K562 (cell line): ENCODE measurements around the gene OR2B2. TPM values are rescaled to one million over a fixed set of nuclear protein-coding genes. Genes with fewer than 3 reads are reported as not detected.

Experiments used
- ARID4B ChIP-seq: sonication (generic); formaldehyde crosslinking; IDR thresholded peaks from 2 replicates; pipeline ENCODE4 v1.8.0; 2022; ENCODE audit warnings: mild to moderate bottlenecking, missing genetic modification reagents
- ATF7 ChIP-seq: fragments of 450-650 bp; IDR thresholded peaks from 2 replicates; pipeline ENCODE4 v1.7.1; 2014; ENCODE audit warnings: mild to moderate bottlenecking, moderate library complexity
- CBFB ChIP-seq: sonication (generic); formaldehyde crosslinking; IDR thresholded peaks from 2 replicates; pipeline ENCODE4 v1.4.0; 2020; ENCODE audit warnings: mild to moderate bottlenecking, missing genetic modification reagents
- DPF2 ChIP-seq: fragments of 450-650 bp; IDR thresholded peaks from 2 replicates; pipeline ENCODE4 v1.6.1; 2016
- GABPA ChIP-seq: fragments of 200-800 bp; sonication (Bioruptor generic); conservative IDR thresholded peaks from 2 replicates; pipeline ENCODE4 v1.6.1; 2016; ENCODE audit warnings: low read depth, missing genetic modification characterization, missing compliant biosample characterization
- PHB2 ChIP-seq: fragments of 450-650 bp; IDR thresholded peaks from 2 replicates; pipeline ENCODE4 v1.6.1; 2017; ENCODE audit warnings: low read depth
- RNF2 ChIP-seq: sonication (generic); IDR thresholded peaks from 2 replicates; pipeline ENCODE4 v1.6.1; 2016
- SIX5 ChIP-seq, 2 experiments: IDR thresholded peaks; 2 replicates each; pipeline ENCODE4 v1.6.1; 2011; ENCODE audit warnings: low read length in 2 of 2, borderline replicate concordance in 1 of 2, low read depth in 1 of 2, mild to moderate bottlenecking in 1 of 2, moderate library complexity in 1 of 2; ENCODE audit not compliant: insufficient read depth in 1 of 2
- STAT5A ChIP-seq: IDR thresholded peaks from 2 replicates; pipeline ENCODE4 v1.6.1; 2012; ENCODE audit warnings: low read length, inconsistent platforms, borderline replicate concordance
- SUPT5H ChIP-seq: fragments of 450-650 bp; IDR thresholded peaks from 2 replicates; pipeline ENCODE4 v1.6.1; 2016
- ZBTB33 ChIP-seq: sonication (generic); formaldehyde crosslinking; IDR thresholded peaks from 2 replicates; pipeline ENCODE4 v1.8.1; 2023; ENCODE audit warnings: mild to moderate bottlenecking, missing genetic modification reagents
- ZNF146 ChIP-seq: IDR thresholded peaks from one replicate; pipeline ENCODE4 v1.6.1; 2018; ENCODE audit warnings: missing compliant biosample characterization; ENCODE audit not compliant: unreplicated experiment
- ZNF583 ChIP-seq: fragments of 250-450 bp; sonication (Bioruptor Pico); IDR thresholded peaks from 2 replicates; pipeline ENCODE4 v1.4.0; 2020
- ZNF707 ChIP-seq: fragments of 250-450 bp; sonication (Bioruptor Pico); conservative IDR thresholded peaks from 2 replicates; pipeline ENCODE4 v1.8.0; 2022; ENCODE audit warnings: inconsistent platforms, mild to moderate bottlenecking, moderate library complexity
- polyA plus RNA-seq, 8 experiments: library from polyadenylated mRNA; depleted of rRNA in 4 of 8; stranded (reverse) in 5 of 8; unstranded in 3 of 8; fragments of >200 nt; fragmentation: Nextera tagmentation in 2 of 8; fragmentation: Illumina TruSeq in 1 of 8; extraction: Ambion mirVana in 2 of 8; extraction: Trizol in 1 of 8; gene quantifications; 2 replicates each; pipeline versions ENCODE4 v1.2.1 to v1.2.3, GENCODE V29; 2011 to 2014; ENCODE audit warnings: inconsistent platforms in 1 of 8, missing spikeins in 1 of 8
- total RNA-seq, 7 experiments: library from RNA; depleted of rRNA in 6 of 7; stranded (reverse); fragments of >200 nt in 6 of 7; fragmentation: Illumina TruSeq in 2 of 7; extraction: Trizol in 2 of 7; gene quantifications; 2 replicates each; pipeline versions ENCODE4 v1.2.1 to v1.2.3, GENCODE V29; 2011 to 2021; ENCODE audit warnings: low replicate concordance in 1 of 7
- TF ChIP-seq, protein P1 (sequence below): fragments of 450-650 bp; IDR thresholded peaks from 2 replicates; pipeline ENCODE4 v1.6.1; 2018; ENCODE audit not compliant: partially characterized antibody
- TF ChIP-seq, protein P2 (sequence below): fragments of 250-450 bp; sonication (Bioruptor Pico); IDR thresholded peaks from 2 replicates; pipeline ENCODE4 v1.4.0; 2020

OR2B2 gene
- total and polyA plus RNA-seq, 9 of the 15 experiments (the other 6 are each of a cell fraction or from before 2014, with no cell fraction given) = 0.24 TPM; not detected in 8

DNA sequence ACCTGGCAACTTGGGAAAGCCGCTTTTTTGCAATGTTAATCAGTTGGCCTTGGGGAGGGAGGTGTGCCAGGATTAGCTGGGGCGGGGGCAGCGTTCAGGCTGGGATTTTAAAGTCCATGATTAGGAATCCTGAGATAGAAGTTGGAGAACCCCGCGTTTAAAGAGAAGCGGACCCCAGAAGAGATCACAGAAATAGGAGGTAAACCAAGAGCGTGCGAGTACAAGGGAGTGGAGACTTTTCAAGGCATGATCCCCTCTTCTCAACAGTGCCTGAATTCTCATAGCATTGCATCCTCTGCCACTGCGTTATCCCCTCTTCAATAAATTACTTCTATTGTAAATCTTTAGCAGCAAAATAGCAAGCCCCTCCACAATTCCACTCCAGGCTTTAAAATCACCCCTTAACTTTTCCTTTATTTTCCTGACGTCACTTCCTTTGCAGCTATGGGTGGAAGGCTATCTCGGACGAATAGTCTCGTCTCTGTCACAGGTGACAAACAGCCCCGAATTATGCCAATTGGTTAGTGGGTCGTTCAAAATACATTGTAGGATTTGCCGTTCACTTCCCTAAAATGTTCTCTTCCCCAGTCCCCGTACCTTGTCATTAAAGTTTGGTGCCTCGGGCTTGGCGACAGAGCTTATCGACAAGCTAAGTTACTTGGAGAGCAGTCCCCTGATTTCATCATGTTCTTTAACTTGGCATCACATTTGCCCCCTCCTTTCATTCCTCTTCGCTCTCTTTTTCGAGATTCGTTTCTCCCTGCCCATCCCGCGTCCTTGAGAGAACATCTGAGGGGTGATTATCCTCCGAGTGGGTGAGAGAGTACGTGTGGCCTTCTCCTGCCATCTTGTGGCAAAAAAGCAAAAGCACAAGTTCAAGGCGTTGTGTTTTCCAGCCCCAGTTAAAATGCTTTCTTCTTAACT, 17.1 kb downstream of the OR2B2 start (continued):
- TF ChIP-seq ZBTB33 (CRISPR knock-in tag) (peak; percentile 54; the same call in 1 of the 2 replicates), GABPA (tag) (peak; percentile 90), ARID4B (peak; percentile 47; the same call in 1 of the 2 replicates), ZNF583 (CRISPR knock-in tag) (no peak), CBFB (0 out of 2 replicates have a peak, but pooled peaks have one; percentile 34), ZNF707 (CRISPR knock-in tag) (0 out of 2 replicates have a peak, but pooled peaks have one; percentile 24), SUPT5H (peak; percentile 73), PHB2 (no peak), DPF2 (0 out of 2 replicates have a peak, but pooled peaks have one; percentile 51), ATF7 (peak; percentile 92), ZNF146 (CRISPR knock-in tag) (no peak), SIX5 (IDR thresholded peaks at IDR 0.05; ENCODE audit: borderline replicate concordance in 1 of 2, insufficient read depth in 1 of 2, low read depth in 1 of 2, low read length in 2 of 2) (no peak), STAT5A (0 out of 2 replicates have a peak, but pooled peaks have one; percentile 19), RNF2 (0 out of 2 replicates have a peak, but pooled peaks have one; percentile 47)
- TF ChIP-seq, protein P1, sequence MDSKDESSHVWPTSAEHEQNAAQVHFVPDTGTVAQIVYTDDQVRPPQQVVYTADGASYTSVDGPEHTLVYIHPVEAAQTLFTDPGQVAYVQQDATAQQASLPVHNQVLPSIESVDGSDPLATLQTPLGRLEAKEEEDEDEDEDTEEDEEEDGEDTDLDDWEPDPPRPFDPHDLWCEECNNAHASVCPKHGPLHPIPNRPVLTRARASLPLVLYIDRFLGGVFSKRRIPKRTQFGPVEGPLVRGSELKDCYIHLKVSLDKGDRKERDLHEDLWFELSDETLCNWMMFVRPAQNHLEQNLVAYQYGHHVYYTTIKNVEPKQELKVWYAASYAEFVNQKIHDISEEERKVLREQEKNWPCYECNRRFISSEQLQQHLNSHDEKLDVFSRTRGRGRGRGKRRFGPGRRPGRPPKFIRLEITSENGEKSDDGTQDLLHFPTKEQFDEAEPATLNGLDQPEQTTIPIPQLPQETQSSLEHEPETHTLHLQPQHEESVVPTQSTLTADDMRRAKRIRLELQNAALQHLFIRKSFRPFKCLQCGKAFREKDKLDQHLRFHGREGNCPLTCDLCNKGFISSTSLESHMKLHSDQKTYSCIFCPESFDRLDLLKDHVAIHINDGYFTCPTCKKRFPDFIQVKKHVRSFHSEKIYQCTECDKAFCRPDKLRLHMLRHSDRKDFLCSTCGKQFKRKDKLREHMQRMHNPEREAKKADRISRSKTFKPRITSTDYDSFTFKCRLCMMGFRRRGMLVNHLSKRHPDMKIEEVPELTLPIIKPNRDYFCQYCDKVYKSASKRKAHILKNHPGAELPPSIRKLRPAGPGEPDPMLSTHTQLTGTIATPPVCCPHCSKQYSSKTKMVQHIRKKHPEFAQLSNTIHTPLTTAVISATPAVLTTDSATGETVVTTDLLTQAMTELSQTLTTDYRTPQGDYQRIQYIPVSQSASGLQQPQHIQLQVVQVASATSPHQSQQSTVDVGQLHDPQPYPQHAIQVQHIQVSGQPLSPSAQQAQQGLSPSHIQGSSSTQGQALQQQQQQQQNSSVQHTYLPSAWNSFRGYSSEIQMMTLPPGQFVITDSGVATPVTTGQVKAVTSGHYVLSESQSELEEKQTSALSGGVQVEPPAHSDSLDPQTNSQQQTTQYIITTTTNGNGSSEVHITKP = peak; percentile 41
- TF ChIP-seq, protein P2, sequence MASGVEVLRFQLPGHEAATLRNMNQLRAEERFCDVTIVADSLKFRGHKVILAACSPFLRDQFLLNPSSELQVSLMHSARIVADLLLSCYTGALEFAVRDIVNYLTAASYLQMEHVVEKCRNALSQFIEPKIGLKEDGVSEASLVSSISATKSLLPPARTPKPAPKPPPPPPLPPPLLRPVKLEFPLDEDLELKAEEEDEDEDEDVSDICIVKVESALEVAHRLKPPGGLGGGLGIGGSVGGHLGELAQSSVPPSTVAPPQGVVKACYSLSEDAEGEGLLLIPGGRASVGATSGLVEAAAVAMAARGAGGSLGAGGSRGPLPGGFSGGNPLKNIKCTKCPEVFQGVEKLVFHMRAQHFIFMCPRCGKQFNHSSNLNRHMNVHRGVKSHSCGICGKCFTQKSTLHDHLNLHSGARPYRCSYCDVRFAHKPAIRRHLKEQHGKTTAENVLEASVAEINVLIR (CRISPR knock-in tag) = peak; percentile 64
